NCI-H1436 (cell line): ENCODE data around the gene SDC4.

ENCODE experiments used
- DNase-seq: peaks from one replicate; lab custom pipeline; 2025; lab: John Stamatoyannopoulos, UW

Gene SDC4

GRCh38 chr20:45343532-45344167, 4.6 kb downstream of the SDC4 start:
- DNase-seq = no peak

- no peak for DNase-seq
Observed at GRCh38 chr20:45342855-45343531, 5.2 kb downstream of the SDC4 start.

- no peak for DNase-seq
Observed at GRCh38 chr20:45341939-45342854, 6.0 kb downstream of the SDC4 start.

GRCh38 chr20:45341579-45341938, 6.7 kb downstream of the SDC4 start:
- DNase-seq = no peak

GRCh38 chr20:45340951-45341350, 7.3 kb downstream of the SDC4 start:
- no peak for DNase-seq

GRCh38 chr20:45340236-45340847, 7.9 kb downstream of the SDC4 start:
- no peak for DNase-seq

- no peak for DNase-seq
Observed at GRCh38 chr20:45339799-45340198, 8.4 kb downstream of the SDC4 start.

GRCh38 chr20:45339084-45339483, 9.1 kb downstream of the SDC4 start:
- DNase-seq = no peak

GRCh38 chr20:45338121-45339030, 9.8 kb downstream of the SDC4 start:
- no peak for DNase-seq

GRCh38 chr20:45337367-45338120, 10.7 kb downstream of the SDC4 start:
- DNase-seq = no peak

- no peak for DNase-seq
Observed at GRCh38 chr20:45336530-45337366, 11.5 kb downstream of the SDC4 start.

GRCh38 chr20:45330476-45330875, 17.7 kb downstream of the SDC4 start:
- no peak for DNase-seq

GRCh38 chr20:45329497-45330319, 18.5 kb downstream of the SDC4 start:
- DNase-seq = no peak

GRCh38 chr20:45328451-45328850, 19.8 kb downstream of the SDC4 start:
- DNase-seq = no peak

GRCh38 chr20:45325371-45325770, 22.9 kb downstream of the SDC4 start:
- no peak for DNase-seq

- DNase-seq = no peak
Observed at GRCh38 chr20:45323731-45324130, 24.5 kb downstream of the SDC4 start.

GRCh38 chr20:45322952-45323383, 25.3 kb downstream of the SDC4 start:
- DNase-seq = no peak

- DNase-seq = no peak
Observed at GRCh38 chr20:45320948-45321595, 27.2 kb downstream of the SDC4 start.
